Activated T-cell treated with anti-CD3 and anti-CD28 coated beads, Interleukin-2, amount 50 U/mL, for 72 hours (primary cell): Measurements from ENCODE around the gene NDUFAF5. TPM values are rescaled to one million over a fixed set of nuclear protein-coding genes. Genes with fewer than 3 reads are reported as not detected.
A peak's percentile ranks its signal among the peaks of the same experiment; 100 is the strongest.

Experiments
- ATAC-seq, 2 donors: fragments of 150-1000 bp; cut with Tn5 transposase; replicated peaks in 1 of 2; 2 replicates each; pipeline ENCODE4 v1.10.0; 2021; ENCODE audit warnings: moderate library complexity in 2 of 2, mild to moderate bottlenecking in 1 of 2
- DNase-seq, 2 donors: peaks; one replicate each; pipeline ENCODE4 v3.0.0; 2021 to 2022; ENCODE audit warnings: mixed read lengths in 1 of 2
- H3K27ac Mint-ChIP-seq: one replicate; pipeline ENCODE4 v1.8.0; 2022; ENCODE audit warnings: mild to moderate bottlenecking, moderate library complexity, mixed read lengths
- H3K27me3 Mint-ChIP-seq: one replicate; pipeline ENCODE4 v1.8.0; 2022; ENCODE audit warnings: low read depth, mixed read lengths
- H3K36me3 Mint-ChIP-seq, 2 donors: one replicate each; pipeline ENCODE4 v1.8.0; 2022; ENCODE audit warnings: mixed read lengths in 2 of 2, mild to moderate bottlenecking in 1 of 2; ENCODE audit not compliant: insufficient read depth in 2 of 2
- H3K4me1 Mint-ChIP-seq: one replicate; pipeline ENCODE4 v1.8.0; 2022; ENCODE audit warnings: low read depth, mixed read lengths
- H3K4me3 Mint-ChIP-seq, 2 donors: one replicate each; pipeline ENCODE4 v1.8.0; 2022; ENCODE audit warnings: mild to moderate bottlenecking in 2 of 2, mixed read lengths in 2 of 2, moderate library complexity in 2 of 2
- H3K9me3 Mint-ChIP-seq, 2 donors: one replicate each; pipeline ENCODE4 v1.8.0; 2022; ENCODE audit warnings: mixed read lengths in 2 of 2
- total RNA-seq, 2 donors: library from RNA; stranded (reverse); gene quantifications; one replicate each; pipeline ENCODE4 v1.2.3, GENCODE V29; 2022

The NDUFAF5 gene
- total RNA-seq, 2 donors from 2014 or later, result 30.4 to 32.9 TPM

- Mint-ChIP-seq H3K27ac (peak overlapping the region; percentile 92), H3K36me3 (peaks cover 11 to 28% of the 10 kb centered on the region in 2 donors), H3K4me3 (peak overlapping the region; percentile 92 to 94), H3K4me1 (peaks cover 51% of the 10 kb centered on the region), H3K9me3 (no peaks in the 10 kb centered on the region), H3K27me3 (no peaks in the 10 kb centered on the region)
- ATAC-seq (no peak), DNase-seq (no peak)
Measured at GRCh38 chr20:13786143-13786828, 1.5 kb downstream of the NDUFAF5 start.

- no peak for ATAC-seq
- Mint-ChIP-seq H3K4me3 (no peak overlapping the region), H3K27me3 (no peaks in the 10 kb centered on the region), H3K4me1 (peaks cover 34% of the 10 kb centered on the region), H3K36me3 (peaks cover 8 to 24% of the 10 kb centered on the region in 2 donors), H3K27ac (no peak overlapping the region), H3K9me3 (no peaks in the 10 kb centered on the region)
- peak; percentile 8 to 47 for DNase-seq
Measured at GRCh38 chr20:13788167-13788834, 3.5 kb downstream of the NDUFAF5 start.

GRCh38 chr20:13790708-13791107 lies 5.9 kb downstream of the NDUFAF5 start:
- Mint-ChIP-seq H3K4me1 (peaks cover 24% of the 10 kb centered on the region), H3K27me3 (no peaks in the 10 kb centered on the region), H3K4me3 (no peak overlapping the region), H3K9me3 (no peaks in the 10 kb centered on the region), H3K36me3 (peaks cover 2 to 20% of the 10 kb centered on the region in 2 donors), H3K27ac (no peak overlapping the region)
- DNase-seq, result no peak
- ATAC-seq, result no peak

- Mint-ChIP-seq H3K27me3 (no peaks in the 10 kb centered on the region), H3K4me3 (no peak overlapping the region), H3K36me3 (peaks cover 2 to 20% of the 10 kb centered on the region in 2 donors), H3K4me1 (peaks cover 14% of the 10 kb centered on the region), H3K27ac (peak overlapping the region; percentile 2), H3K9me3 (no peaks in the 10 kb centered on the region)
- ATAC-seq (no peak), DNase-seq (no peak)
Measured at GRCh38 chr20:13791540-13792459, 7.0 kb downstream of the NDUFAF5 start.

- Mint-ChIP-seq H3K9me3 (no peaks in the 10 kb centered on the region), H3K27me3 (no peaks in the 10 kb centered on the region), H3K36me3 (peaks cover 2 to 20% of the 10 kb centered on the region in 2 donors), H3K27ac (no peak overlapping the region), H3K4me3 (no peak overlapping the region), H3K4me1 (peaks cover 5% of the 10 kb centered on the region)
- ATAC-seq (no peak), DNase-seq (no peak)
Measured at GRCh38 chr20:13793001-13793400, 8.2 kb downstream of the NDUFAF5 start.

GRCh38 chr20:13794667-13795066 lies 9.8 kb downstream of the NDUFAF5 start:
- no peak for DNase-seq
- Mint-ChIP-seq H3K27me3 (no peaks in the 10 kb centered on the region), H3K4me1 (no peaks in the 10 kb centered on the region), H3K4me3 (no peak overlapping the region), H3K27ac (no peak overlapping the region), H3K9me3 (no peaks in the 10 kb centered on the region), H3K36me3 (peaks cover 2 to 24% of the 10 kb centered on the region in 2 donors)
- no peak for ATAC-seq

- Mint-ChIP-seq H3K27ac (no peak overlapping the region), H3K4me1 (no peaks in the 10 kb centered on the region)
Measured at GRCh38 chr20:13799040-13799439, 14.2 kb downstream of the NDUFAF5 start.

GRCh38 chr20:13799974-13800373 lies 15.1 kb downstream of the NDUFAF5 start:
- DNase-seq, result no peak
- no peaks in the 10 kb centered on the region for H3K9me3 Mint-ChIP-seq
- H3K36me3 Mint-ChIP-seq, result peaks cover 2 to 18% of the 10 kb centered on the region in 2 donors

More at GRCh38 chr20:13799040-13799439, 14.2 kb downstream of the NDUFAF5 start:
- Mint-ChIP-seq H3K27me3 (no peaks in the 10 kb centered on the region), H3K4me3 (no peak overlapping the region), H3K9me3 (no peaks in the 10 kb centered on the region), H3K36me3 (peaks cover 2 to 15% of the 10 kb centered on the region in 2 donors)
- DNase-seq, result no peak
- no peak for ATAC-seq

GRCh38 chr20:13800728-13801134 lies 15.9 kb downstream of the NDUFAF5 start:
- Mint-ChIP-seq H3K36me3 (peaks cover 2 to 18% of the 10 kb centered on the region in 2 donors), H3K27ac (no peak overlapping the region), H3K4me3 (no peak overlapping the region), H3K9me3 (no peaks in the 10 kb centered on the region), H3K27me3 (no peaks in the 10 kb centered on the region), H3K4me1 (no peaks in the 10 kb centered on the region)
- ATAC-seq (no peak), DNase-seq (no peak)

More at GRCh38 chr20:13799974-13800373, 15.1 kb downstream of the NDUFAF5 start:
- Mint-ChIP-seq H3K27ac (no peak overlapping the region), H3K4me1 (no peaks in the 10 kb centered on the region), H3K4me3 (no peak overlapping the region), H3K27me3 (no peaks in the 10 kb centered on the region)
- ATAC-seq, result no peak

- H3K4me3 Mint-ChIP-seq, result no peak overlapping the region
- no peaks in the 10 kb centered on the region for H3K27me3 Mint-ChIP-seq
- DNase-seq, result no peak
- no peak for ATAC-seq
- no peaks in the 10 kb centered on the region for H3K9me3 Mint-ChIP-seq
- peaks cover 2 to 12% of the 10 kb centered on the region in 2 donors for H3K36me3 Mint-ChIP-seq
- no peak overlapping the region for H3K27ac Mint-ChIP-seq
- H3K4me1 Mint-ChIP-seq, result peaks cover 5% of the 10 kb centered on the region
Measured at GRCh38 chr20:13809373-13809772, 24.5 kb downstream of the NDUFAF5 start.

- no peak for DNase-seq
- Mint-ChIP-seq H3K4me1 (peaks cover 5% of the 10 kb centered on the region), H3K36me3 (peaks cover 2 to 9% of the 10 kb centered on the region in 2 donors), H3K9me3 (no peaks in the 10 kb centered on the region), H3K27me3 (no peaks in the 10 kb centered on the region), H3K4me3 (no peak overlapping the region), H3K27ac (no peak overlapping the region)
- no peak for ATAC-seq
Measured at GRCh38 chr20:13809855-13810254, 25.0 kb downstream of the NDUFAF5 start.

- peaks cover 2 to 9% of the 10 kb centered on the region in 2 donors for H3K36me3 Mint-ChIP-seq
- no peak overlapping the region for H3K27ac Mint-ChIP-seq
Measured at GRCh38 chr20:13810446-13810845, 25.6 kb downstream of the NDUFAF5 start.

GRCh38 chr20:13813910-13814309 lies 29.1 kb downstream of the NDUFAF5 start:
- no peak overlapping the region for H3K4me3 Mint-ChIP-seq

More at GRCh38 chr20:13810446-13810845, 25.6 kb downstream of the NDUFAF5 start:
- DNase-seq (no peak), ATAC-seq (no peak)
- no peaks in the 10 kb centered on the region for H3K27me3 Mint-ChIP-seq
- peaks cover 5% of the 10 kb centered on the region for H3K4me1 Mint-ChIP-seq
- H3K4me3 Mint-ChIP-seq, result no peak overlapping the region
- H3K9me3 Mint-ChIP-seq, result no peaks in the 10 kb centered on the region

More at GRCh38 chr20:13813910-13814309, 29.1 kb downstream of the NDUFAF5 start:
- DNase-seq, result no peak
- Mint-ChIP-seq H3K36me3 (peaks cover 2 to 14% of the 10 kb centered on the region in 2 donors), H3K27me3 (no peaks in the 10 kb centered on the region), H3K27ac (peak overlapping the region; percentile 54), H3K9me3 (no peaks in the 10 kb centered on the region), H3K4me1 (peaks cover 35% of the 10 kb centered on the region)
- no peak for ATAC-seq
